Measurements from ENCODE around the gene BCR.

BCR gene

GRCh38 chr22:23277583-23278295, 97.4 kb downstream of the BCR start:
- no peak for DNase-seq

- DNase-seq, result peak; percentile 26
These were observed 98.8 kb downstream of the BCR start for GRCh38 chr22:23278883-23279675.

GRCh38 chr22:23279781-23280180, 99.5 kb downstream of the BCR start:
- DNase-seq, result no peak

GRCh38 chr22:23280356-23281052, 100.2 kb downstream of the BCR start:
- no peak for DNase-seq

GRCh38 chr22:23281053-23281405, 100.7 kb downstream of the BCR start:
- DNase-seq, result no peak

GRCh38 chr22:23281406-23282088, 101.2 kb downstream of the BCR start:
- DNase-seq, result peak; percentile 81

- no peak for DNase-seq
These were observed 101.8 kb downstream of the BCR start for GRCh38 chr22:23282089-23282501.

GRCh38 chr22:23282516-23282915, 102.2 kb downstream of the BCR start:
- DNase-seq, result no peak

- DNase-seq, result no peak
These were observed 102.7 kb downstream of the BCR start for GRCh38 chr22:23282986-23283385.

- no peak for DNase-seq
These were observed 103.5 kb downstream of the BCR start for GRCh38 chr22:23283591-23284503.

- no peak for DNase-seq
These were observed 104.3 kb downstream of the BCR start for GRCh38 chr22:23284504-23285033.

GRCh38 chr22:23285236-23285635, 104.9 kb downstream of the BCR start:
- no peak for DNase-seq

- DNase-seq, result no peak
These were observed 105.4 kb downstream of the BCR start for GRCh38 chr22:23285734-23286133.

GRCh38 chr22:23286296-23286695, 106.0 kb downstream of the BCR start:
- no peak for DNase-seq

- DNase-seq, result no peak
These were observed 107.1 kb downstream of the BCR start for GRCh38 chr22:23287136-23288095.

GRCh38 chr22:23288301-23289129, 108.2 kb downstream of the BCR start:
- DNase-seq, result no peak

GRCh38 chr22:23289130-23289503, 108.8 kb downstream of the BCR start:
- DNase-seq, result no peak

GRCh38 chr22:23289851-23290724, 109.8 kb downstream of the BCR start:
- DNase-seq, result peak; percentile 59
